Measurements from ENCODE around the gene NRG3.

- TF ChIP-seq CTCF (IDR thresholded peaks at IDR 0.05): no peak
- no peak for TF ChIP-seq POLR2AphosphoS5 (IDR thresholded peaks at IDR 0.05)
These were observed 7.0 kb downstream of the NRG3 start for GRCh38 chr10:81882011-81882410.

Data from transverse colon (tissue), 4 donors.